Neural cell (in vitro differentiated cells): ENCODE data around the gene C19orf33. TPM values are rescaled to one million over a fixed set of nuclear protein-coding genes. Genes with fewer than 3 reads are reported as not detected.

Experiments used
- H2AFZ ChIP-seq: fragments of 200-600, 300-800 bp; sonication (generic), shearing (Covaris generic); 2 replicates; pipeline ENCODE4 v1.6.0; 2014; ENCODE audit warnings: low read depth, mild to moderate bottlenecking, antibody characterized with exemption, low read length, moderate library complexity
- H3F3A ChIP-seq: fragments of 200-600 bp; shearing (Covaris generic); 2 replicates; pipeline ENCODE4 v1.6.1; 2016; ENCODE audit warnings: mild to moderate bottlenecking, moderate library complexity, mixed read lengths, antibody characterized with exemption, low read length; ENCODE audit not compliant: insufficient read depth, poor library complexity, severe bottlenecking
- H3K27ac ChIP-seq: fragments of 200-600, 300-800 bp; sonication (generic), shearing (Covaris generic); 2 replicates; pipeline ENCODE4 v1.5.1; 2014; ENCODE audit warnings: mild to moderate bottlenecking, low read length, moderate library complexity
- H3K27me3 ChIP-seq: fragments of 300-800, 200-600 bp; sonication (generic), shearing (Covaris generic); 2 replicates; pipeline ENCODE4 v1.6.0; 2014; ENCODE audit warnings: mild to moderate bottlenecking, low read depth, low read length, moderate library complexity; ENCODE audit not compliant: insufficient read depth
- H3K36me3 ChIP-seq: fragments of 300-800, 200-600 bp; sonication (generic), shearing (Covaris generic); 2 replicates; pipeline ENCODE4 v1.5.1; 2014; ENCODE audit warnings: mild to moderate bottlenecking, antibody characterized with exemption, low read length, moderate library complexity; ENCODE audit not compliant: insufficient read depth
- H3K4me2 ChIP-seq: fragments of 300-800, 200-600 bp; sonication (generic), shearing (Covaris generic); 2 replicates; pipeline ENCODE4 v1.6.0; 2014; ENCODE audit warnings: mild to moderate bottlenecking, low read length
- H3K4me3 ChIP-seq: fragments of 300-800, 200-600 bp; sonication (generic), shearing (Covaris generic); 2 replicates; pipeline ENCODE4 v1.5.1; 2014; ENCODE audit warnings: mild to moderate bottlenecking, low read length, moderate library complexity
- H3K79me2 ChIP-seq: fragments of 200-600 bp; shearing (Covaris generic); replicated peaks from 2 replicates; pipeline ENCODE4 v1.6.0; 2014; ENCODE audit warnings: mild to moderate bottlenecking, low read length, moderate library complexity; ENCODE audit not compliant: insufficient read depth
- H3K9ac ChIP-seq: fragments of 300-800, 200-600 bp; sonication (generic), shearing (Covaris generic); 2 replicates; pipeline ENCODE4 v1.6.1; 2016; ENCODE audit warnings: mild to moderate bottlenecking, low read length, mixed read lengths
- H3K9me2 ChIP-seq: fragments of 200-600 bp; shearing (Covaris generic); 2 replicates; pipeline ENCODE4 v1.6.1; 2016; ENCODE audit warnings: mild to moderate bottlenecking, low read length, mixed read lengths; ENCODE audit not compliant: insufficient read depth
- H3K9me3 ChIP-seq: fragments of 200-600, 300-800 bp; sonication (generic), shearing (Covaris generic); 2 replicates; pipeline ENCODE4 v1.6.1; 2016; ENCODE audit warnings: mild to moderate bottlenecking, mixed run types, low read length, moderate library complexity, mixed read lengths
- H4K20me1 ChIP-seq: fragments of 200-600 bp; shearing (Covaris generic); 2 replicates; pipeline ENCODE4 v1.6.1; 2016; ENCODE audit warnings: mild to moderate bottlenecking, mixed run types; ENCODE audit not compliant: insufficient read depth
- EP300 ChIP-seq: fragments of 450-650 bp; conservative IDR thresholded peaks from 2 replicates; pipeline ENCODE4 v1.6.1; 2014; ENCODE audit warnings: antibody characterized with exemption, mild to moderate bottlenecking, moderate library complexity; ENCODE audit not compliant: poor library complexity, severe bottlenecking
- EZH2 ChIP-seq: fragments of 200-600, 300-800 bp; shearing (Covaris generic), sonication (generic); IDR thresholded peaks from 2 replicates; pipeline ENCODE4 v1.6.1; 2014; ENCODE audit warnings: antibody characterized with exemption, low read length, borderline replicate concordance, mild to moderate bottlenecking; ENCODE audit not compliant: insufficient read depth, poor library complexity, severe bottlenecking
- MXI1 ChIP-seq: fragments of 450-650 bp; conservative IDR thresholded peaks from 2 replicates; pipeline ENCODE4 v1.6.1; 2014; ENCODE audit warnings: antibody characterized with exemption, mild to moderate bottlenecking; ENCODE audit not compliant: poor library complexity, severe bottlenecking
- POLR2AphosphoS5 ChIP-seq: IDR thresholded peaks from 2 replicates; pipeline ENCODE4 v1.6.1; 2012
- RAD21 ChIP-seq: fragments of 450-650 bp; conservative IDR thresholded peaks from 2 replicates; pipeline ENCODE4 v1.6.1; 2014; ENCODE audit warnings: antibody characterized with exemption, mild to moderate bottlenecking, moderate library complexity
- SMC3 ChIP-seq: fragments of 450-650 bp; conservative IDR thresholded peaks from 2 replicates; pipeline ENCODE4 v1.6.1; 2014; ENCODE audit warnings: antibody characterized with exemption, mild to moderate bottlenecking, moderate library complexity; ENCODE audit not compliant: poor library complexity
- TAF1 ChIP-seq: IDR thresholded peaks from 2 replicates; pipeline ENCODE4 v1.6.1; 2012; ENCODE audit warnings: low read depth
- polyA plus RNA-seq: library from polyadenylated mRNA; depleted of rRNA; stranded (reverse); fragments of >200 nt; gene quantifications from 2 replicates; pipeline ENCODE4 v1.2.3, GENCODE V29; 2014
- TF ChIP-seq, protein P1 (sequence below): IDR thresholded peaks from 2 replicates; pipeline ENCODE4 v1.6.1; 2012; ENCODE audit warnings: borderline replicate concordance
- TF ChIP-seq, protein P2 (sequence below): fragments of 450-650 bp; IDR thresholded peaks from 2 replicates; pipeline ENCODE4 v1.5.1; 2014; ENCODE audit warnings: antibody characterized with exemption, mild to moderate bottlenecking, moderate library complexity; ENCODE audit not compliant: poor library complexity, severe bottlenecking

Gene C19orf33
- polyA plus RNA-seq, 1 donor from 2014 or later = not detected

DNA sequence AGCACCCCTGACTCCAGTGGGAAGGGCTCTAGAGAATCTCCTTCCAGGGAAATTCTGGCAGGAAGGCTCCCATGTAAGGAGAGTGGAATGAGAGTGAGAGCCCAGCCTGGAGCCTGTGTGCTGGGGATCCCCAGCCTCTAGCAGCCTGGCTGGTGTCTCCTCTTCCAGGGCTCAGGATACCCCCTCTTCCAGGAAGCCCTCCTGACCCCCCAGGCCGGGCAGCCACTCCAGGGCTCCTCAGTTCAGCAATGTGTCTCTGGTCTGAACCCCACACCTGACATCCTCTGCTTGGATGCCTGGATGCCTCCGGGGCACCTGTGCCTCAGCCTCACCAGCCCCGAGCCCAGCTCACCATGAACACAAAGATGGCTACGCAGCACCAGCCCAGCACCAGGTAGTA is 3.0 kb downstream of the C19orf33 start:
- Histone ChIP-seq H3K79me2 (no peaks in the 10 kb centered on the region), H3K36me3 (no peaks in the 10 kb centered on the region), H3K9ac (no peak overlapping the region), H3F3A (no peaks in the 10 kb centered on the region), H3K9me2 (no peaks in the 10 kb centered on the region), H4K20me1 (no peaks in the 10 kb centered on the region), H3K4me3 (no peak overlapping the region), H3K4me2 (no peak overlapping the region), H2AFZ (no peak overlapping the region), H3K27me3 (no peaks in the 10 kb centered on the region), H3K27ac (no peak overlapping the region), H3K9me3 (no peaks in the 10 kb centered on the region)
- TF ChIP-seq RAD21 (no peak), SMC3 (no peak), EZH2 (no peak), TAF1 (no peak), POLR2AphosphoS5 (no peak)
- TF ChIP-seq, protein P1, sequence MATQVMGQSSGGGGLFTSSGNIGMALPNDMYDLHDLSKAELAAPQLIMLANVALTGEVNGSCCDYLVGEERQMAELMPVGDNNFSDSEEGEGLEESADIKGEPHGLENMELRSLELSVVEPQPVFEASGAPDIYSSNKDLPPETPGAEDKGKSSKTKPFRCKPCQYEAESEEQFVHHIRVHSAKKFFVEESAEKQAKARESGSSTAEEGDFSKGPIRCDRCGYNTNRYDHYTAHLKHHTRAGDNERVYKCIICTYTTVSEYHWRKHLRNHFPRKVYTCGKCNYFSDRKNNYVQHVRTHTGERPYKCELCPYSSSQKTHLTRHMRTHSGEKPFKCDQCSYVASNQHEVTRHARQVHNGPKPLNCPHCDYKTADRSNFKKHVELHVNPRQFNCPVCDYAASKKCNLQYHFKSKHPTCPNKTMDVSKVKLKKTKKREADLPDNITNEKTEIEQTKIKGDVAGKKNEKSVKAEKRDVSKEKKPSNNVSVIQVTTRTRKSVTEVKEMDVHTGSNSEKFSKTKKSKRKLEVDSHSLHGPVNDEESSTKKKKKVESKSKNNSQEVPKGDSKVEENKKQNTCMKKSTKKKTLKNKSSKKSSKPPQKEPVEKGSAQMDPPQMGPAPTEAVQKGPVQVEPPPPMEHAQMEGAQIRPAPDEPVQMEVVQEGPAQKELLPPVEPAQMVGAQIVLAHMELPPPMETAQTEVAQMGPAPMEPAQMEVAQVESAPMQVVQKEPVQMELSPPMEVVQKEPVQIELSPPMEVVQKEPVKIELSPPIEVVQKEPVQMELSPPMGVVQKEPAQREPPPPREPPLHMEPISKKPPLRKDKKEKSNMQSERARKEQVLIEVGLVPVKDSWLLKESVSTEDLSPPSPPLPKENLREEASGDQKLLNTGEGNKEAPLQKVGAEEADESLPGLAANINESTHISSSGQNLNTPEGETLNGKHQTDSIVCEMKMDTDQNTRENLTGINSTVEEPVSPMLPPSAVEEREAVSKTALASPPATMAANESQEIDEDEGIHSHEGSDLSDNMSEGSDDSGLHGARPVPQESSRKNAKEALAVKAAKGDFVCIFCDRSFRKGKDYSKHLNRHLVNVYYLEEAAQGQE = no peak

DNA sequence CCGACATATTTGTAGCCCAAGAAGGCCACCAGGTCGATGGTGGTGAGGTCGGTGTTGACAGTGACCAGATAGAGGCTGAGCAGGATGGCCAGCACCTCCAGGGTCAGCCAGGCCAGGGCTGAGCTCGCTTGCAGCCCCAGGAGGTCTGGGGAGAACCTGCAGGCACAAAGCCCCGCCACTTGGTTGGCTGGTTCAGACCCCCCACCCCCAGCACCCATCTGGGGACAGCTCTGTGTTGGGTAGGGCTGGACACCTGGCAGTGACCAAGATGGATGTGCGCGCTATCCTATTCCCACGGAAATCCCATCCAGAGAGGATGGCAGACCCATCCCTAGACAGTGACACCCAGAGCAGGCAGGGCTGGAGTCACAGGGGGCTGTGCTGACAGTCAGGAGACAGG is 3.5 kb downstream of the C19orf33 start:
- Histone ChIP-seq H2AFZ (no peak overlapping the region), H3K36me3 (no peaks in the 10 kb centered on the region), H3K9ac (no peak overlapping the region), H3K79me2 (no peaks in the 10 kb centered on the region), H3K4me2 (no peak overlapping the region), H3K4me3 (no peak overlapping the region), H3F3A (no peaks in the 10 kb centered on the region), H4K20me1 (no peaks in the 10 kb centered on the region), H3K27ac (no peak overlapping the region), H3K9me3 (no peaks in the 10 kb centered on the region), H3K9me2 (no peaks in the 10 kb centered on the region), H3K27me3 (no peaks in the 10 kb centered on the region)
- no peak for TF ChIP-seq POLR2AphosphoS5
- TF ChIP-seq TAF1 = no peak
- no peak for TF ChIP-seq SMC3
- TF ChIP-seq MXI1 = no peak
- TF ChIP-seq EP300 = no peak
- TF ChIP-seq, protein P2, sequence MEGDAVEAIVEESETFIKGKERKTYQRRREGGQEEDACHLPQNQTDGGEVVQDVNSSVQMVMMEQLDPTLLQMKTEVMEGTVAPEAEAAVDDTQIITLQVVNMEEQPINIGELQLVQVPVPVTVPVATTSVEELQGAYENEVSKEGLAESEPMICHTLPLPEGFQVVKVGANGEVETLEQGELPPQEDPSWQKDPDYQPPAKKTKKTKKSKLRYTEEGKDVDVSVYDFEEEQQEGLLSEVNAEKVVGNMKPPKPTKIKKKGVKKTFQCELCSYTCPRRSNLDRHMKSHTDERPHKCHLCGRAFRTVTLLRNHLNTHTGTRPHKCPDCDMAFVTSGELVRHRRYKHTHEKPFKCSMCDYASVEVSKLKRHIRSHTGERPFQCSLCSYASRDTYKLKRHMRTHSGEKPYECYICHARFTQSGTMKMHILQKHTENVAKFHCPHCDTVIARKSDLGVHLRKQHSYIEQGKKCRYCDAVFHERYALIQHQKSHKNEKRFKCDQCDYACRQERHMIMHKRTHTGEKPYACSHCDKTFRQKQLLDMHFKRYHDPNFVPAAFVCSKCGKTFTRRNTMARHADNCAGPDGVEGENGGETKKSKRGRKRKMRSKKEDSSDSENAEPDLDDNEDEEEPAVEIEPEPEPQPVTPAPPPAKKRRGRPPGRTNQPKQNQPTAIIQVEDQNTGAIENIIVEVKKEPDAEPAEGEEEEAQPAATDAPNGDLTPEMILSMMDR = no peak
- no peak for TF ChIP-seq EZH2
- TF ChIP-seq RAD21 = no peak
- TF ChIP-seq, protein P1 = no peak
